ENCODE measurements around the gene PEDS1. TPM values are rescaled to one million over a fixed set of nuclear protein-coding genes. Genes with fewer than 3 reads are reported as not detected.

PEDS1 gene
- total RNA-seq, 1 donor from 2014 or later, result 31.0 TPM

- Mint-ChIP-seq H3K4me1 (ENCODE audit: low read depth) (peaks cover 39% of the 10 kb centered on the region), H3K27me3 (peaks cover 4% of the 10 kb centered on the region), H3K36me3 (ENCODE audit: insufficient read depth) (peaks cover 11% of the 10 kb centered on the region), H3K4me3 (ENCODE audit: low read depth) (peak overlapping the region; percentile 84), H3K27ac (peak overlapping the region; percentile 93), H3K9me3 (ENCODE audit: low read depth) (no peaks in the 10 kb centered on the region)
- DNase-seq (ENCODE audit: low spot score, unreplicated experiment), result no peak
- no peak for TF ChIP-seq CTCF (IDR thresholded peaks at IDR 0.05; ENCODE audit: unreplicated experiment)
Observed at GRCh38 chr20:50151034-50151743, 2.3 kb downstream of the PEDS1 start.

- H3K36me3 Mint-ChIP-seq (ENCODE audit: insufficient read depth), result peaks cover 12% of the 10 kb centered on the region
- no peak for DNase-seq (ENCODE audit: low spot score, unreplicated experiment)
- H3K4me3 Mint-ChIP-seq (ENCODE audit: low read depth), result no peak overlapping the region
- peaks cover 41% of the 10 kb centered on the region for H3K4me1 Mint-ChIP-seq (ENCODE audit: low read depth)
- TF ChIP-seq CTCF (IDR thresholded peaks at IDR 0.05; ENCODE audit: unreplicated experiment), result no peak
- peak overlapping the region; percentile 93 for H3K27ac Mint-ChIP-seq
- H3K9me3 Mint-ChIP-seq (ENCODE audit: low read depth), result no peaks in the 10 kb centered on the region
- peaks cover 4% of the 10 kb centered on the region for H3K27me3 Mint-ChIP-seq
Observed at GRCh38 chr20:50149481-50150254, 3.9 kb downstream of the PEDS1 start.

- TF ChIP-seq CTCF (IDR thresholded peaks at IDR 0.05; ENCODE audit: unreplicated experiment), result no peak
- H3K4me3 Mint-ChIP-seq (ENCODE audit: low read depth), result no peak overlapping the region
- H3K36me3 Mint-ChIP-seq (ENCODE audit: insufficient read depth), result peaks cover 23% of the 10 kb centered on the region
- H3K27me3 Mint-ChIP-seq, result no peaks in the 10 kb centered on the region
- peak overlapping the region; percentile 45 for H3K27ac Mint-ChIP-seq
- DNase-seq (ENCODE audit: low spot score, unreplicated experiment), result no peak
- peaks cover 36% of the 10 kb centered on the region for H3K4me1 Mint-ChIP-seq (ENCODE audit: low read depth)
- no peaks in the 10 kb centered on the region for H3K9me3 Mint-ChIP-seq (ENCODE audit: low read depth)
Observed at GRCh38 chr20:50146732-50147662, 6.5 kb downstream of the PEDS1 start.

- Mint-ChIP-seq H3K9me3 (ENCODE audit: low read depth) (no peaks in the 10 kb centered on the region), H3K27me3 (no peaks in the 10 kb centered on the region), H3K36me3 (ENCODE audit: insufficient read depth) (peaks cover 23% of the 10 kb centered on the region), H3K27ac (no peak overlapping the region), H3K4me1 (ENCODE audit: low read depth) (peaks cover 29% of the 10 kb centered on the region), H3K4me3 (ENCODE audit: low read depth) (no peak overlapping the region)
- TF ChIP-seq CTCF (IDR thresholded peaks at IDR 0.05; ENCODE audit: unreplicated experiment), result no peak
- no peak for DNase-seq (ENCODE audit: low spot score, unreplicated experiment)
Observed at GRCh38 chr20:50146214-50146613, 7.3 kb downstream of the PEDS1 start.

GRCh38 chr20:50145566-50145965, 8.0 kb downstream of the PEDS1 start:
- H3K27ac Mint-ChIP-seq, result no peak overlapping the region
- no peaks in the 10 kb centered on the region for H3K9me3 Mint-ChIP-seq (ENCODE audit: low read depth)
- no peak for TF ChIP-seq CTCF (IDR thresholded peaks at IDR 0.05; ENCODE audit: unreplicated experiment)
- H3K27me3 Mint-ChIP-seq, result no peaks in the 10 kb centered on the region
- no peak overlapping the region for H3K4me3 Mint-ChIP-seq (ENCODE audit: low read depth)
- peaks cover 20% of the 10 kb centered on the region for H3K36me3 Mint-ChIP-seq (ENCODE audit: insufficient read depth)
- peaks cover 23% of the 10 kb centered on the region for H3K4me1 Mint-ChIP-seq (ENCODE audit: low read depth)
- DNase-seq (ENCODE audit: low spot score, unreplicated experiment), result no peak
